ENCODE data around the gene EML4. TPM values are rescaled to one million over a fixed set of nuclear protein-coding genes. Genes with fewer than 3 reads are reported as not detected.

EML4 gene
- total RNA-seq, 4 donors from 2014 or later, result 11.6 to 29.8 (median 22.4) TPM

GRCh38 chr2:42225573-42225972 lies 56.4 kb downstream of the EML4 start:
- Histone ChIP-seq H3K36me3 (no peaks in the 10 kb centered on the region), H3K4me3 (no peak overlapping the region), H3K4me1 (peaks cover 0 to 18% (median 0%) of the 10 kb centered on the region in 3 donors), H3K27ac (no peak overlapping the region), H3K27me3 (no peaks in the 10 kb centered on the region), H3K9me3 (no peaks in the 10 kb centered on the region)
- TF ChIP-seq CTCF (IDR thresholded peaks at IDR 0.05) (no peak), POLR2A (IDR thresholded peaks at IDR 0.05) (no peak)
- no peak for DNase-seq
- intact Hi-C loops (cut with DNase I), result no loop called here
- WGBS, 2 donors, result 83% methylated on average over 1 of the region's 1 CpG

GRCh38 chr2:42227491-42227890 lies 58.3 kb downstream of the EML4 start:
- intact Hi-C loops (cut with DNase I), result no loop called here
- Histone ChIP-seq H3K27me3 (no peaks in the 10 kb centered on the region), H3K9me3 (no peaks in the 10 kb centered on the region), H3K27ac (no peak overlapping the region), H3K4me1 (peaks cover 0 to 18% (median 0%) of the 10 kb centered on the region in 3 donors), H3K36me3 (no peaks in the 10 kb centered on the region), H3K4me3 (no peak overlapping the region)
- WGBS, 2 donors, result 90 to 96% methylated on average over 2 of the region's 2 CpGs
- DNase-seq, result no peak
- no peak for TF ChIP-seq POLR2A (IDR thresholded peaks at IDR 0.05)
- no peak for TF ChIP-seq CTCF (IDR thresholded peaks at IDR 0.05)

- Histone ChIP-seq H3K4me3 (no peak overlapping the region), H3K27me3 (no peaks in the 10 kb centered on the region), H3K36me3 (no peaks in the 10 kb centered on the region), H3K27ac (no peak overlapping the region), H3K9me3 (no peaks in the 10 kb centered on the region), H3K4me1 (peaks cover 0 to 14% (median 0%) of the 10 kb centered on the region in 3 donors)
- no peak for DNase-seq
- intact Hi-C loops (cut with DNase I), result no loop called here
- TF ChIP-seq CTCF (IDR thresholded peaks at IDR 0.05), result no peak
- no peak for TF ChIP-seq POLR2A (IDR thresholded peaks at IDR 0.05)
- WGBS, 2 donors, result 77 to 96% methylated on average over 1 of the region's 1 CpG
Measured at GRCh38 chr2:42228101-42228500, 58.9 kb downstream of the EML4 start.

- Histone ChIP-seq H3K4me3 (no peak overlapping the region), H3K36me3 (no peaks in the 10 kb centered on the region), H3K9me3 (no peaks in the 10 kb centered on the region), H3K27ac (no peak overlapping the region), H3K27me3 (no peaks in the 10 kb centered on the region), H3K4me1 (peaks cover 0 to 8% (median 0%) of the 10 kb centered on the region in 3 donors)
- intact Hi-C loops (cut with DNase I), result no loop called here
- WGBS, 2 donors, result 90 to 93% methylated on average over 2 of the region's 2 CpGs
- TF ChIP-seq CTCF (IDR thresholded peaks at IDR 0.05), result no peak
- TF ChIP-seq POLR2A (IDR thresholded peaks at IDR 0.05), result no peak
- DNase-seq, result no peak
Measured at GRCh38 chr2:42229949-42230348, 60.8 kb downstream of the EML4 start.

GRCh38 chr2:42230891-42231290 lies 61.7 kb downstream of the EML4 start:
- Histone ChIP-seq H3K27ac (no peak overlapping the region), H3K4me1 (peaks cover 0 to 8% (median 0%) of the 10 kb centered on the region in 3 donors), H3K27me3 (no peaks in the 10 kb centered on the region), H3K36me3 (no peaks in the 10 kb centered on the region), H3K9me3 (no peaks in the 10 kb centered on the region), H3K4me3 (no peak overlapping the region)
- intact Hi-C loops (cut with DNase I), result no loop called here
- WGBS, 2 donors, result 86 to 88% methylated on average over 3 of the region's 3 CpGs
- TF ChIP-seq POLR2A (IDR thresholded peaks at IDR 0.05) (no peak), CTCF (IDR thresholded peaks at IDR 0.05) (no peak)
- no peak for DNase-seq
